Measurements from ENCODE around the gene COL11A1. TPM values are rescaled to one million over a fixed set of nuclear protein-coding genes. Genes with fewer than 3 reads are reported as not detected.

Gene COL11A1
- total RNA-seq = 0.06 and 0.10 TPM in 2 replicates

GRCh38 chr1:103108376-103109150, at the start of gene COL11A1:
Gene COL11A1, minus strand, starts transcription at chr1:103108522. Its CDS starts 344 bp downstream, at chr1:103108178.

